NK-92 treated with Interleukin-12 subunit alpha and Interleukin-12 subunit beta, amount 100 ng/mL, for 24 hours (cell line): Measurements from ENCODE around the gene SH3PXD2B.

Source experiments
- DNase-seq: peaks from one replicate; lab custom pipeline; 2025; lab: John Stamatoyannopoulos, UW

The SH3PXD2B gene

GRCh38 chr5:172453206-172453985, 929 bp downstream of the SH3PXD2B start:
- no peak for DNase-seq

GRCh38 chr5:172452398-172453205, 1.7 kb downstream of the SH3PXD2B start:
- DNase-seq = no peak

GRCh38 chr5:172451771-172452197, 2.5 kb downstream of the SH3PXD2B start:
- no peak for DNase-seq

- peak; percentile 4 for DNase-seq
Measured at GRCh38 chr5:172450861-172451695, 3.2 kb downstream of the SH3PXD2B start.

GRCh38 chr5:172450453-172450852, 3.9 kb downstream of the SH3PXD2B start:
- no peak for DNase-seq

GRCh38 chr5:172448999-172449398, 5.3 kb downstream of the SH3PXD2B start:
- no peak for DNase-seq

GRCh38 chr5:172447646-172448365, 6.5 kb downstream of the SH3PXD2B start:
- no peak for DNase-seq

GRCh38 chr5:172446336-172447051, 7.8 kb downstream of the SH3PXD2B start:
- DNase-seq = no peak

- no peak for DNase-seq
Measured at GRCh38 chr5:172445866-172446265, 8.5 kb downstream of the SH3PXD2B start.

- DNase-seq = no peak
Measured at GRCh38 chr5:172444626-172445365, 9.5 kb downstream of the SH3PXD2B start.

- DNase-seq = no peak
Measured at GRCh38 chr5:172444110-172444510, 10.2 kb downstream of the SH3PXD2B start.

GRCh38 chr5:172443441-172444109, 10.8 kb downstream of the SH3PXD2B start:
- peak; percentile 72 for DNase-seq

GRCh38 chr5:172442592-172442991, 11.7 kb downstream of the SH3PXD2B start:
- no peak for DNase-seq

- DNase-seq = no peak
Measured at GRCh38 chr5:172441262-172441751, 13.0 kb downstream of the SH3PXD2B start.

GRCh38 chr5:172440486-172440885, 13.8 kb downstream of the SH3PXD2B start:
- no peak for DNase-seq

GRCh38 chr5:172439785-172440477, 14.4 kb downstream of the SH3PXD2B start:
- no peak for DNase-seq

- DNase-seq = no peak
Measured at GRCh38 chr5:172438319-172438668, 16.0 kb downstream of the SH3PXD2B start.

- DNase-seq = no peak
Measured at GRCh38 chr5:172437445-172438318, 16.6 kb downstream of the SH3PXD2B start.
